Ascending aorta (tissue), 2 donors: Measurements from ENCODE around the gene ARRDC3. TPM values are rescaled to one million over a fixed set of nuclear protein-coding genes. Genes with fewer than 3 reads are reported as not detected.
A peak's percentile ranks its signal among the peaks of the same experiment; 100 is the strongest.

ENCODE experiments used
- DNase-seq, 2 donors: peaks; one replicate each; pipeline ENCODE4 v3.0.0-alpha.2; 2019; ENCODE audit warnings: low spot score in 2 of 2
- H3K27ac ChIP-seq, 2 donors: fragments of 200-600 bp; sonication (generic); one replicate each; pipeline ENCODE4 v1.5.1; 2016 to 2017; ENCODE audit warnings: mild to moderate bottlenecking in 1 of 2
- H3K27me3 ChIP-seq: fragments of 200-600 bp; sonication (generic); one replicate; pipeline ENCODE4 v1.5.1; 2017
- H3K36me3 ChIP-seq, 2 donors: fragments of 200-600 bp; sonication (generic); one replicate each; pipeline ENCODE4 v1.5.1; 2016
- H3K4me1 ChIP-seq, 2 donors: fragments of 200-600 bp; sonication (generic); one replicate each; pipeline ENCODE4 v1.5.1; 2016 to 2017; ENCODE audit warnings: mild to moderate bottlenecking in 1 of 2
- H3K4me3 ChIP-seq, 2 donors: fragments of 200-600 bp; sonication (generic); one replicate each; pipeline ENCODE4 v1.5.1; 2016 to 2017; ENCODE audit warnings: mild to moderate bottlenecking in 1 of 2
- H3K9me3 ChIP-seq, 2 donors: fragments of 200-600 bp; sonication (generic); one replicate each; pipeline ENCODE4 v1.5.1; 2016
- intact Hi-C: fragments of 100-400 bp; cut with DNase I; formaldehyde crosslinking; loops from one replicate; pipeline ENCODE4 v1.15.1; 2023
- total RNA-seq: library from RNA; depleted of rRNA; stranded (reverse); fragments of >200 nt; gene quantifications from one replicate; pipeline ENCODE4 v1.1.0, GENCODE V29; 2016
- TF ChIP-seq, protein P1 (sequence below), 3 experiments: fragments of 200-600 bp in 2 of 3; fragments of 450-650 bp in 1 of 3; sonication (generic) in 2 of 3; IDR thresholded peaks; one replicate each; pipeline ENCODE4 v1.5.1; 2016 to 2019; ENCODE audit warnings: antibody characterized with exemption in 3 of 3, mild to moderate bottlenecking in 1 of 3, moderate library complexity in 1 of 3

ARRDC3 gene
- total RNA-seq, 1 donor from 2014 or later, result 30.1 TPM

DNA sequence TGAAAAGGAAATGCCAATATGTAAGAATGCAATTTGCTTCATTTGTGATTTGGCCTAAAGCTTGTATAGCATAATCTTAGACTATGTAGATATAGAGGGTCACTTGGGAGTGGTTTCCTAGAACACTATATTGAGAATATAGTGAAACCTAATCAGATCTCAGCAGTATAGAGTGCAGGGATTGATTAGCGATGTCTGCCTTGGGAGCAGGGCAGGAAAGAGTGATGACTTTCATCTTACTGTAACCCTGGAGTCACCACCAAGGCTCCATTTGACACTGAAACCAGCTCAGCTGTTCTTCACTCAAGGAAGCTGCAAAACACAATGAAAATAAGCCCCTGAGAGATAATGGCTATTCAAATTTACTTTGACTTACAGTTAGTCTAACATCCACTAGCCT lies 26.2 kb upstream of the ARRDC3 start:
- DNase-seq, result no peak
- Histone ChIP-seq H3K9me3 (no peaks in the 10 kb centered on the region), H3K27me3 (no peaks in the 10 kb centered on the region), H3K4me1 (no peaks in the 10 kb centered on the region), H3K36me3 (no peaks in the 10 kb centered on the region), H3K4me3 (no peak overlapping the region), H3K27ac (no peak overlapping the region)
- intact Hi-C loops, result no loop called here
- TF ChIP-seq, protein P1, sequence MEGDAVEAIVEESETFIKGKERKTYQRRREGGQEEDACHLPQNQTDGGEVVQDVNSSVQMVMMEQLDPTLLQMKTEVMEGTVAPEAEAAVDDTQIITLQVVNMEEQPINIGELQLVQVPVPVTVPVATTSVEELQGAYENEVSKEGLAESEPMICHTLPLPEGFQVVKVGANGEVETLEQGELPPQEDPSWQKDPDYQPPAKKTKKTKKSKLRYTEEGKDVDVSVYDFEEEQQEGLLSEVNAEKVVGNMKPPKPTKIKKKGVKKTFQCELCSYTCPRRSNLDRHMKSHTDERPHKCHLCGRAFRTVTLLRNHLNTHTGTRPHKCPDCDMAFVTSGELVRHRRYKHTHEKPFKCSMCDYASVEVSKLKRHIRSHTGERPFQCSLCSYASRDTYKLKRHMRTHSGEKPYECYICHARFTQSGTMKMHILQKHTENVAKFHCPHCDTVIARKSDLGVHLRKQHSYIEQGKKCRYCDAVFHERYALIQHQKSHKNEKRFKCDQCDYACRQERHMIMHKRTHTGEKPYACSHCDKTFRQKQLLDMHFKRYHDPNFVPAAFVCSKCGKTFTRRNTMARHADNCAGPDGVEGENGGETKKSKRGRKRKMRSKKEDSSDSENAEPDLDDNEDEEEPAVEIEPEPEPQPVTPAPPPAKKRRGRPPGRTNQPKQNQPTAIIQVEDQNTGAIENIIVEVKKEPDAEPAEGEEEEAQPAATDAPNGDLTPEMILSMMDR (IDR thresholded peaks at IDR 0.05), result no peak

DNA sequence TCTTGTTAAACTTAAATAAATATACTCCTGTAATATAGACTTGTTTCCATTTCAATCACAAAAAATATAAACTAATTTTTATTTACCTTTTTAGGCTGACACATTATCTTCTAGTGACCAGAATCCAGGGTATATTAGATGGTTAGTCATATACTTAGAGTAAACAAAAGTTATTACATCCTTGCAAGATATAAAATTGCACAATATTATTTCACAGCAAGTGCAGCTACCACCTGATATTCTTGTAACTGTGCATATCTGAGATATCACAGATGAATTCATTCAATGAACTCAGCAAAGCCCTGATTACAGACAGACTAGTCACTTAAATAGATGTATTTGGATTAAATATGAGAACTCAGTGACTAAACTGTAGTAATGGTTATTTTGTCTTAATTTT lies 25.6 kb upstream of the ARRDC3 start:
- no peak overlapping the region for H3K27ac ChIP-seq
- DNase-seq, result no peak
- intact Hi-C loops, result no loop called here
- TF ChIP-seq, protein P1 (IDR thresholded peaks at IDR 0.05), result no peak
- H3K9me3 ChIP-seq, result no peaks in the 10 kb centered on the region
- H3K4me3 ChIP-seq, result no peak overlapping the region
- H3K4me1 ChIP-seq, result peaks cover 0 to 1% of the 10 kb centered on the region in 2 donors
- H3K27me3 ChIP-seq, result no peaks in the 10 kb centered on the region
- H3K36me3 ChIP-seq, result no peaks in the 10 kb centered on the region

DNA sequence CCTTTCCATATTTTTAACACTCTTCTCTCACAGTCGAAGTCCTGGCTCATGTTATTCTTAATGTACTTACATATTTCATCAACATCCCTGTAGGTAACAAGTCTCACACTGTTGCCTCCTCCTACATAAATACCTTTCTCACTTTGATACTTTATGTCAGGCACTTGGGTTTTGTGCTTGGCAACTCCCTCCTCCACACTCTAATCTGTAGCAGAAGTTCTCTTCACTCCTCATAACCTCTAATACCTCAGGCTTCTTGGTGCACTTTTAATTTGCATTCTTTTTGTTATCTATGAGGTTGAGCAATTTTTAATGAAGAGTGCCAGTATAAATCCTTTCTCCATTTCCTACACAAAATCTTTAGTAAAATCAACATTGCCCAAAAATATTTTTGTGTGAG lies 24.1 kb upstream of the ARRDC3 start:
- Histone ChIP-seq H3K27ac (no peak overlapping the region), H3K27me3 (no peaks in the 10 kb centered on the region), H3K4me1 (peaks cover 0 to 4% of the 10 kb centered on the region in 2 donors), H3K9me3 (no peaks in the 10 kb centered on the region), H3K4me3 (no peak overlapping the region), H3K36me3 (no peaks in the 10 kb centered on the region)
- TF ChIP-seq, protein P1 (IDR thresholded peaks at IDR 0.05), result no peak
- no peak for DNase-seq
- intact Hi-C loops, result no loop called here

DNA sequence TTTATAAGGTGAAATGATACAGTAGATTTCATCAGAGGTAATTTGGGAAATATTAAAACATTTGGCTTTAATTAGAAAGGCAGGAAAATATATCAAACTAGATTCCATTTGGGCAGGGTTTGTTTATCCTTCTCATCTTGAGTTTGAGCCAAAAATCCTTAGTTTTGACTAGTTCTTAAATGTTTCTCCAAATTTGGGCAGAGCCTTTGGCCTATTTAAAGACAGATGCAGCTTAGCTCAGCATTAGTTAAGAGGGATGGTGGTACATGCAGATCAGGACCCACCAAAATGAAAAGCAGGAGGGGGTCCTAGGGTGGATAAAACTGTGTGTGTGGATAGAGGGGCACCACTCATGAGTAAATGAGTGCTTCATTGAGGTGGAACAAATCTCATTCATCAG lies 20.3 kb upstream of the ARRDC3 start:
- Histone ChIP-seq H3K4me3 (no peak overlapping the region), H3K27me3 (no peaks in the 10 kb centered on the region), H3K4me1 (peaks cover 0 to 4% of the 10 kb centered on the region in 2 donors), H3K27ac (peak overlapping the region in 1 of 2 donors; percentile 24), H3K36me3 (no peaks in the 10 kb centered on the region), H3K9me3 (no peaks in the 10 kb centered on the region)
- intact Hi-C loops, result no loop called here
- no peak for DNase-seq
- TF ChIP-seq, protein P1 (IDR thresholded peaks at IDR 0.05), result no peak

DNA sequence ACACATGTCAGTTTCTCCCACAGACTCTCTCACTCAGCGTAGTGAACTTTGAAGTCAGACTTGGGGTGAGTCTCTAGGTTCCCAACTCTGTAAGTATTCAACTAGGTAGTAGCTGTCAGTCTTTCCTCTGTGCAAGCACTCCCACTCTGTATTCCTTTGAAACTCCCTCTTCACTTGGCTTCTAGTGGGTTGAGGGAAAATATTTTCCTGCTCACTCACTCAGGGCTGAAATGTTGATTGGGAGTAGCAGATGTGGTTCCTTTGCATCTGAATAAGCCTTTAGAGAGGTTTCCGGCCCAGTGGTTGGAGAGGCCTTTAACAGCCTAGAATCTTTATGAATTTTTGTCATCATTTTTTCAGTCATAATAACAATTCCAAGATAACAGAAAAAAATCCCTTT lies 18.1 kb upstream of the ARRDC3 start:
- intact Hi-C loops, result no loop called here
- TF ChIP-seq, protein P1 (IDR thresholded peaks at IDR 0.05), result no peak

DNA sequence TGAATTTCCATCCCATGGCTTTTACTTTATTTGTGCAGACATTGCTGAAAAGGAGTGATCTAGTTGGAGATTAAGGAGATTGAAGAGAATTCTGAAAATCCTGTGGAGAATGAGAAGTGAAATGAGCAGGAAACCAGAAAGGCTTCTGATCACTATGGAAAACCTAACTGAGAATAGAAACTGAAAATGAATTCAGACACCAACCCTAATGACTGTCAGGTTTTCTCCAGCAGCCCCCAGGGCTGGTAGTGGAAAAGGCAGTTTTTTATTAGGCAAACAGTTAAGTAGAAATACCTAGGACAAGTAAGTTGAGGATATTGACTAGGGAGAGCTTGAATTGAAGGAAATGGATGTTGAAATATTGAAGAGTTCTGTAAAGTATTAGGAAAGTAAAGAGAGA lies 14.7 kb upstream of the ARRDC3 start:
- no peak for DNase-seq
- H3K27me3 ChIP-seq, result no peaks in the 10 kb centered on the region
- intact Hi-C loops, result no loop called here
- H3K4me3 ChIP-seq, result no peak overlapping the region
- no peaks in the 10 kb centered on the region for H3K9me3 ChIP-seq
- no peak overlapping the region for H3K27ac ChIP-seq
- no peaks in the 10 kb centered on the region for H3K36me3 ChIP-seq
- TF ChIP-seq, protein P1 (IDR thresholded peaks at IDR 0.05), result no peak
- H3K4me1 ChIP-seq, result no peaks in the 10 kb centered on the region

More for the DNA sequence above, 18.1 kb upstream of the ARRDC3 start:
- Histone ChIP-seq H3K9me3 (no peaks in the 10 kb centered on the region), H3K36me3 (no peaks in the 10 kb centered on the region), H3K27ac (no peak overlapping the region), H3K4me1 (peaks cover 0 to 4% of the 10 kb centered on the region in 2 donors), H3K27me3 (no peaks in the 10 kb centered on the region), H3K4me3 (no peak overlapping the region)
- no peak for DNase-seq
